Prostate gland (tissue), 2 donors: ENCODE measurements around the gene PDZD7.

Experiments
- POLR2A ChIP-seq: fragments of 450-650 bp; IDR thresholded peaks from one replicate; pipeline ENCODE4 v1.6.1; 2016; ENCODE audit warnings: antibody characterized with exemption, mild to moderate bottlenecking
- TF ChIP-seq, protein P1 (sequence below), 4 experiments: fragments of 200-600 bp in 2 of 4; fragments of 450-650 bp in 2 of 4; sonication (generic) in 2 of 4; IDR thresholded peaks; 1 replicate in 3 of 4; 2 replicates in 1 of 4; pipeline ENCODE4 v1.5.1; 2016 to 2019; ENCODE audit warnings: antibody characterized with exemption in 4 of 4, mild to moderate bottlenecking in 2 of 4, moderate library complexity in 2 of 4

DNA sequence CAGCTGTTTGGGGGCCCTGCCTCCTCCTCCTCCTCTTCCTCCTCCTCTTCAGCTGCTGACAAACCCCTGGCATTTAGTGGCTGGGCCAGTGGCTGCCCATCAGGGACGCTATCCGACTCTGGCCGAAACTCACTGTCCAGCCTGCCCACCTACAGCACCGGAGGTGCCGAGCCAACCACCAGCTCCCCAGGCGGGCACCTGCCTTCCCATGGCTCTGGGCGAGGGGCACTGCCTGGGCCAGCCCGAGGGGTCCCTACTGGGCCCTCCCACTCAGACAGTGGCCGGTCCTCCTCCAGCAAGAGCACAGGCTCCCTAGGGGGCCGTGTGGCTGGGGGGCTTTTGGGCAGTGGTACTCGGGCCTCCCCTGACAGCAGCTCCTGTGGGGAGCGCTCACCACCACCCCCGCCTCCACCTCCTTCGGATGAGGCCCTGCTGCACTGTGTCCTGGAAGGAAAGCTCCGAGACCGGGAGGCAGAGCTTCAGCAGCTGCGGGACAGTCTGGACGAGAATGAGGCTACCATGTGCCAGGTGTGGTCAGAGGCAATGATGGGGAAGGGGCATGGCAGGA is 27.2 kb downstream of the PDZD7 start:
- TF ChIP-seq, protein P1, sequence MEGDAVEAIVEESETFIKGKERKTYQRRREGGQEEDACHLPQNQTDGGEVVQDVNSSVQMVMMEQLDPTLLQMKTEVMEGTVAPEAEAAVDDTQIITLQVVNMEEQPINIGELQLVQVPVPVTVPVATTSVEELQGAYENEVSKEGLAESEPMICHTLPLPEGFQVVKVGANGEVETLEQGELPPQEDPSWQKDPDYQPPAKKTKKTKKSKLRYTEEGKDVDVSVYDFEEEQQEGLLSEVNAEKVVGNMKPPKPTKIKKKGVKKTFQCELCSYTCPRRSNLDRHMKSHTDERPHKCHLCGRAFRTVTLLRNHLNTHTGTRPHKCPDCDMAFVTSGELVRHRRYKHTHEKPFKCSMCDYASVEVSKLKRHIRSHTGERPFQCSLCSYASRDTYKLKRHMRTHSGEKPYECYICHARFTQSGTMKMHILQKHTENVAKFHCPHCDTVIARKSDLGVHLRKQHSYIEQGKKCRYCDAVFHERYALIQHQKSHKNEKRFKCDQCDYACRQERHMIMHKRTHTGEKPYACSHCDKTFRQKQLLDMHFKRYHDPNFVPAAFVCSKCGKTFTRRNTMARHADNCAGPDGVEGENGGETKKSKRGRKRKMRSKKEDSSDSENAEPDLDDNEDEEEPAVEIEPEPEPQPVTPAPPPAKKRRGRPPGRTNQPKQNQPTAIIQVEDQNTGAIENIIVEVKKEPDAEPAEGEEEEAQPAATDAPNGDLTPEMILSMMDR (IDR thresholded peaks at IDR 0.05): no peak
- TF ChIP-seq POLR2A: no peak
